ENCODE data around the gene WASF2. TPM values are rescaled to one million over a fixed set of nuclear protein-coding genes. Genes with fewer than 3 reads are reported as not detected.

The WASF2 gene
- total RNA-seq, 1 experiment from 2014 or later: 104 TPM

- no peak for TF ChIP-seq TP53 (CRISPR knock-in tag; IDR thresholded peaks at IDR 0.05)
- no peak for TF ChIP-seq NFYB (CRISPR knock-in tag; conservative IDR thresholded peaks at IDR 0.05; ENCODE audit: low read depth)
- TF ChIP-seq ZBTB21 (CRISPR knock-in tag; IDR thresholded peaks at IDR 0.05; ENCODE audit: borderline replicate concordance): no peak
- no peak for TF ChIP-seq ZNF232 (CRISPR knock-in tag; IDR thresholded peaks at IDR 0.05)
- TF ChIP-seq, protein P1, sequence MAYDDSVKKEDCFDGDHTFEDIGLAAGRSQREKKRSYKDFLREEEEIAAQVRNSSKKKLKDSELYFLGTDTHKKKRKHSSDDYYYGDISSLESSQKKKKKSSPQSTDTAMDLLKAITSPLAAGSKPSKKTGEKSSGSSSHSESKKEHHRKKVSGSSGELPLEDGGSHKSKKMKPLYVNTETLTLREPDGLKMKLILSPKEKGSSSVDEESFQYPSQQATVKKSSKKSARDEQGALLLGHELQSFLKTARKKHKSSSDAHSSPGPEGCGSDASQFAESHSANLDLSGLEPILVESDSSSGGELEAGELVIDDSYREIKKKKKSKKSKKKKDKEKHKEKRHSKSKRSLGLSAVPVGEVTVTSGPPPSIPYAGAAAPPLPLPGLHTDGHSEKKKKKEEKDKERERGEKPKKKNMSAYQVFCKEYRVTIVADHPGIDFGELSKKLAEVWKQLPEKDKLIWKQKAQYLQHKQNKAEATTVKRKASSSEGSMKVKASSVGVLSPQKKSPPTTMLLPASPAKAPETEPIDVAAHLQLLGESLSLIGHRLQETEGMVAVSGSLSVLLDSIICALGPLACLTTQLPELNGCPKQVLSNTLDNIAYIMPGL (CRISPR knock-in tag; IDR thresholded peaks at IDR 0.05): no peak
- TF ChIP-seq, protein P2, sequence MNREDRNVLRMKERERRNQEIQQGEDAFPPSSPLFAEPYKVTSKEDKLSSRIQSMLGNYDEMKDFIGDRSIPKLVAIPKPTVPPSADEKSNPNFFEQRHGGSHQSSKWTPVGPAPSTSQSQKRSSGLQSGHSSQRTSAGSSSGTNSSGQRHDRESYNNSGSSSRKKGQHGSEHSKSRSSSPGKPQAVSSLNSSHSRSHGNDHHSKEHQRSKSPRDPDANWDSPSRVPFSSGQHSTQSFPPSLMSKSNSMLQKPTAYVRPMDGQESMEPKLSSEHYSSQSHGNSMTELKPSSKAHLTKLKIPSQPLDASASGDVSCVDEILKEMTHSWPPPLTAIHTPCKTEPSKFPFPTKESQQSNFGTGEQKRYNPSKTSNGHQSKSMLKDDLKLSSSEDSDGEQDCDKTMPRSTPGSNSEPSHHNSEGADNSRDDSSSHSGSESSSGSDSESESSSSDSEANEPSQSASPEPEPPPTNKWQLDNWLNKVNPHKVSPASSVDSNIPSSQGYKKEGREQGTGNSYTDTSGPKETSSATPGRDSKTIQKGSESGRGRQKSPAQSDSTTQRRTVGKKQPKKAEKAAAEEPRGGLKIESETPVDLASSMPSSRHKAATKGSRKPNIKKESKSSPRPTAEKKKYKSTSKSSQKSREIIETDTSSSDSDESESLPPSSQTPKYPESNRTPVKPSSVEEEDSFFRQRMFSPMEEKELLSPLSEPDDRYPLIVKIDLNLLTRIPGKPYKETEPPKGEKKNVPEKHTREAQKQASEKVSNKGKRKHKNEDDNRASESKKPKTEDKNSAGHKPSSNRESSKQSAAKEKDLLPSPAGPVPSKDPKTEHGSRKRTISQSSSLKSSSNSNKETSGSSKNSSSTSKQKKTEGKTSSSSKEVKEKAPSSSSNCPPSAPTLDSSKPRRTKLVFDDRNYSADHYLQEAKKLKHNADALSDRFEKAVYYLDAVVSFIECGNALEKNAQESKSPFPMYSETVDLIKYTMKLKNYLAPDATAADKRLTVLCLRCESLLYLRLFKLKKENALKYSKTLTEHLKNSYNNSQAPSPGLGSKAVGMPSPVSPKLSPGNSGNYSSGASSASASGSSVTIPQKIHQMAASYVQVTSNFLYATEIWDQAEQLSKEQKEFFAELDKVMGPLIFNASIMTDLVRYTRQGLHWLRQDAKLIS (CRISPR knock-in tag; IDR thresholded peaks at IDR 0.05; ENCODE audit: borderline replicate concordance): no peak
Measured at GRCh38 chr1:27485363-27485762, 4.6 kb downstream of the WASF2 start (continued).

DNA sequence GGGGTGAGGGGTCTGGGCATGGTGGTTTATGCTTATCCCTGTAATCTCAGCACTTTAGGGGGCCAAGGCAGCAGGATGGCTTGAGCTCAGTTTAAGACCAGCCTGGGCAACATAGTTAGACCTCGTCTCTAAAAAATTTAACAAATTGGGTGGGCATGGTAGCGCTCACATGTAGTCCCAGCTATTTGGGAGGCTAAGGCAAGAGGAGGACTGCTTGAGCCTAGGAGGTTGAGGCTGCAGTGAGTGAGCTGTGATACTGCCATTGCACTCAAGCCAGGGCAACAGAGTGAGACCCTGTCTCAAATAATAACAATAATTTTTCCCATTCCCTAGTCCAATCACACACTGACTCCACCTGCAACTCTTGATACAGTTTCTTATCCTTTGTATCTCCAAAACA lies 6.3 kb downstream of the WASF2 start:
- H3K27me3 Mint-ChIP-seq (ENCODE audit: low read depth): no peaks in the 10 kb centered on the region
- DNase-seq (ENCODE audit: low spot score) (no peak), ATAC-seq (no peak)
- no peaks in the 10 kb centered on the region for H3K9me3 Mint-ChIP-seq
- peaks cover 30% of the 10 kb centered on the region for H3K4me1 Mint-ChIP-seq
- TF ChIP-seq CTCF (IDR thresholded peaks at IDR 0.05) (no peak), ZNF121 (CRISPR knock-in tag; IDR thresholded peaks at IDR 0.05) (peak; percentile 67; the same call in 1 of the 2 replicates)
- ChIA-PET CTCF (interaction anchor here (1.4 to 2.0 kb wide), 2 partner anchors 13 to 67 kb away, joined by 3 to 7 read pairs; no protein-coding TSS in a partner anchor), POLR2A (no interaction called here)
- peak overlapping the region; percentile 72; the same call in 1 of the 2 replicates for H3K27ac Mint-ChIP-seq
- peaks cover 2% of the 10 kb centered on the region; the same call in 1 of the 2 replicates for H3K36me3 Mint-ChIP-seq
- no peak overlapping the region for H3K4me3 Mint-ChIP-seq

DNA sequence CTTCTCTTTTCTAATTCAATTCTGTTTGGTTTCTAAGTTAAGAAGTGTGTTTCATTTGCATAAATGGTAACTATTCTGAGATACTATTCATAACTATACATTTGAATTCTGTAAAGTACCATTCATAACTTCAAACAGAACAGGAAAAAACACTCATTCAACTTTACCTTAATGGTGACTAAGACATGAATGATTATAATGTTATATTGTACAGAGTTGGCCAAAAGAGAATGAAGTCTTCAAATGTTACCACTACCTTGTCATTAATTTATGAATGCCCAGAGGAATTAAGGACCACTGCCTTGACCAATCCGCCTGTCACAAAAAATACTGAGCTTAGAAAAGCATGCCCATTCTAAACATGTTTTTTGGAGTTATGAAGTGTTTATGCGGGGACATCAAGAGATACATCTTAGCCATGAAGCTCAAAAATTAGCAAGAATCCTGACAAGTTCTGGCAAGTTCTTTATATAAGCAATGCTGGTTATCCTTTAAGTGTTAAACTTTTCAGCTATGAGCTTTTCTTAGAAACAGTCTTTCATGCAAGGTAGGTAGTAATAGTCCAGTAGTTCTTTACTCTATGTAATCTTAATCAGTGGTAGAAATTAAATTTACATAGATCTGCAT lies 7.9 kb downstream of the WASF2 start:
- ChIA-PET POLR2A (interaction anchor here (0.5 kb wide), 1 partner anchor 52 kb away, joined by 3 read pairs; no protein-coding TSS in a partner anchor), CTCF (interaction anchor here (0.9 to 1.2 kb wide), 3 partner anchors 65 to 119 kb away, joined by 3 read pairs; no protein-coding TSS in a partner anchor)
- Mint-ChIP-seq H3K4me1 (peaks cover 29% of the 10 kb centered on the region), H3K4me3 (no peak overlapping the region), H3K27ac (peak overlapping the region; percentile 75), H3K27me3 (ENCODE audit: low read depth) (no peaks in the 10 kb centered on the region), H3K36me3 (peaks cover 4% of the 10 kb centered on the region; the same call in 1 of the 2 replicates), H3K9me3 (no peaks in the 10 kb centered on the region)
- no peak for DNase-seq (ENCODE audit: low spot score)
- no peak for ATAC-seq
- TF ChIP-seq ZNF532 (CRISPR knock-in tag; IDR thresholded peaks at IDR 0.05; ENCODE audit: borderline replicate concordance) (no peak), IRF1 (CRISPR knock-in tag; IDR thresholded peaks at IDR 0.05) (no peak), ESRRA (CRISPR knock-in tag; IDR thresholded peaks at IDR 0.05; ENCODE audit: borderline replicate concordance) (no peak), JAZF1 (CRISPR knock-in tag; IDR thresholded peaks at IDR 0.05) (no peak), MXD4 (CRISPR knock-in tag; IDR thresholded peaks at IDR 0.05; ENCODE audit: borderline replicate concordance) (no peak), NR2C2 (CRISPR knock-in tag; IDR thresholded peaks at IDR 0.05) (no peak), TP53 (CRISPR knock-in tag; IDR thresholded peaks at IDR 0.05) (no peak), ATF1 (CRISPR knock-in tag; IDR thresholded peaks at IDR 0.05) (no peak), NR3C1 (CRISPR knock-in tag; conservative IDR thresholded peaks at IDR 0.05; ENCODE audit: low read depth) (no peak)
- TF ChIP-seq, protein P3, sequence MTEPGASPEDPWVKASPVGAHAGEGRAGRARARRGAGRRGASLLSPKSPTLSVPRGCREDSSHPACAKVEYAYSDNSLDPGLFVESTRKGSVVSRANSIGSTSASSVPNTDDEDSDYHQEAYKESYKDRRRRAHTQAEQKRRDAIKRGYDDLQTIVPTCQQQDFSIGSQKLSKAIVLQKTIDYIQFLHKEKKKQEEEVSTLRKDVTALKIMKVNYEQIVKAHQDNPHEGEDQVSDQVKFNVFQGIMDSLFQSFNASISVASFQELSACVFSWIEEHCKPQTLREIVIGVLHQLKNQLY (CRISPR knock-in tag; IDR thresholded peaks at IDR 0.05): no peak

Measured in WTC11 (cell line).